ENCODE results near the gene DNAJC8.

The DNAJC8 gene

DNA sequence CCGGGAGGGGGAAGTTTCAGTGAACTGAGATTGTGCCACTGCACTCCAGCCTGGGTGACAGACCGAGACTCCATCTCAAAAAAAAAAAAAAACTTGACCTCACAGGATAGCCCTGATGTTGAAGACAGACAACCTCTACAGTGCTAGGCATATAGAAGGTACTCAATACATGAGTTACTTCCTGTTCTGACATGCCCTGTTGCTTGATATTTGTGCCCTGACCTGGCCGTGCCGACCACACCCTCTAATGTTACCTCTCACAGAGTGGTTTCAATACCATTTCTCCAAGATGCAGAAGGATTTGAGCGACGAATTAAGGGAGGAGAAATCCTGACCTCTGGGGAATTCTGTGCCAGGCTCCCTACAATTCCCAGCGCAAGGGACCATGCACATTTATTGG, 61.6 kb downstream of the DNAJC8 start:
- Histone ChIP-seq H3K9ac (no peak overlapping the region), H3K27ac (no peak overlapping the region), H4K20me1 (ENCODE audit: insufficient read depth) (no peaks in the 10 kb centered on the region), H3K4me3 (IDR thresholded peaks at IDR 0.05; ENCODE audit: insufficient read depth, low read depth, low read length) (no peak overlapping the region), H3K4me1 (ENCODE audit: low read depth, poor library complexity, severe bottlenecking) (peaks cover 64% of the 10 kb centered on the region), H2AFZ (ENCODE audit: low read depth) (no peak overlapping the region), H3K79me2 (ENCODE audit: insufficient read depth, low read depth) (no peaks in the 10 kb centered on the region), H3K4me2 (no peak overlapping the region), H3K27me3 (ENCODE audit: insufficient read depth, low read depth) (no peaks in the 10 kb centered on the region), H3K36me3 (ENCODE audit: insufficient read depth) (no peaks in the 10 kb centered on the region)
- TF ChIP-seq, protein P1, sequence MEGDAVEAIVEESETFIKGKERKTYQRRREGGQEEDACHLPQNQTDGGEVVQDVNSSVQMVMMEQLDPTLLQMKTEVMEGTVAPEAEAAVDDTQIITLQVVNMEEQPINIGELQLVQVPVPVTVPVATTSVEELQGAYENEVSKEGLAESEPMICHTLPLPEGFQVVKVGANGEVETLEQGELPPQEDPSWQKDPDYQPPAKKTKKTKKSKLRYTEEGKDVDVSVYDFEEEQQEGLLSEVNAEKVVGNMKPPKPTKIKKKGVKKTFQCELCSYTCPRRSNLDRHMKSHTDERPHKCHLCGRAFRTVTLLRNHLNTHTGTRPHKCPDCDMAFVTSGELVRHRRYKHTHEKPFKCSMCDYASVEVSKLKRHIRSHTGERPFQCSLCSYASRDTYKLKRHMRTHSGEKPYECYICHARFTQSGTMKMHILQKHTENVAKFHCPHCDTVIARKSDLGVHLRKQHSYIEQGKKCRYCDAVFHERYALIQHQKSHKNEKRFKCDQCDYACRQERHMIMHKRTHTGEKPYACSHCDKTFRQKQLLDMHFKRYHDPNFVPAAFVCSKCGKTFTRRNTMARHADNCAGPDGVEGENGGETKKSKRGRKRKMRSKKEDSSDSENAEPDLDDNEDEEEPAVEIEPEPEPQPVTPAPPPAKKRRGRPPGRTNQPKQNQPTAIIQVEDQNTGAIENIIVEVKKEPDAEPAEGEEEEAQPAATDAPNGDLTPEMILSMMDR (conservative IDR thresholded peaks at IDR 0.05; ENCODE audit: low read depth, low read length), result no peak

DNA sequence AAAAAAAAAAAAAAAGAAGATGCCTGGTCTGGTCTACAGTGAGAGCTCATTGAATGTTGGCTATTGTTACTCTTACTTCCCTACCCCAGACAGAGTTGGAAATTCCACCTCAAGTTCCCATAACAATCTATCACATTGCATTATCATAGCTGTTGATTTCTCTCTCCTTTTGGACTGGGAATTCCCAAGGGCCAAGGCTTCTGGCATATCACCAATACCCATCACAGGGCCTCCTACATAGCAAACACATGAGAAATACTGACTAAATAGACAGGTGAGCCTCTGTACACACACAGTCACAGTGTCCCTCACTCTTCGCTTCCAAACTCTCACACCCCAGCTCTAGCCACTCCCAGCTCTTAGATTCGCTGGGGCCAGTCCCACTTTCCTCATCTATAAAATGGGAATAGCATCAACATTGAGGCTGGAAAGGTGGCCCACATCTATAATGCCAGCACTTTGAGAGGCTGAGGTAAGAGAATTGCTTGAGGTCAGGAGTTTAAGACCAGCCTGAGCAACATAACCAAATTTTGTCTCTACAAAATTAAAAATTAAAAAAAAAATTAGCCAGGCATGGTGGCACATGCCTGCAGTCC, 62.7 kb downstream of the DNAJC8 start:
- peak overlapping the region; percentile 53; the same call in 1 of the 2 replicates for H3K4me2 ChIP-seq
- no peaks in the 10 kb centered on the region for H3K79me2 ChIP-seq (ENCODE audit: insufficient read depth, low read depth)
- H2AFZ ChIP-seq (ENCODE audit: low read depth), result no peak overlapping the region
- H3K36me3 ChIP-seq (ENCODE audit: insufficient read depth), result no peaks in the 10 kb centered on the region
- H3K27ac ChIP-seq, result no peak overlapping the region
- peaks cover 64% of the 10 kb centered on the region for H3K4me1 ChIP-seq (ENCODE audit: low read depth, poor library complexity, severe bottlenecking)
- no peak overlapping the region for H3K4me3 ChIP-seq (IDR thresholded peaks at IDR 0.05; ENCODE audit: insufficient read depth, low read depth, low read length)
- no peaks in the 10 kb centered on the region for H4K20me1 ChIP-seq (ENCODE audit: insufficient read depth)
- TF ChIP-seq, protein P1 (conservative IDR thresholded peaks at IDR 0.05; ENCODE audit: low read depth, low read length), result no peak
- no peak overlapping the region for H3K9ac ChIP-seq
- H3K27me3 ChIP-seq (ENCODE audit: insufficient read depth, low read depth), result no peaks in the 10 kb centered on the region

DNA sequence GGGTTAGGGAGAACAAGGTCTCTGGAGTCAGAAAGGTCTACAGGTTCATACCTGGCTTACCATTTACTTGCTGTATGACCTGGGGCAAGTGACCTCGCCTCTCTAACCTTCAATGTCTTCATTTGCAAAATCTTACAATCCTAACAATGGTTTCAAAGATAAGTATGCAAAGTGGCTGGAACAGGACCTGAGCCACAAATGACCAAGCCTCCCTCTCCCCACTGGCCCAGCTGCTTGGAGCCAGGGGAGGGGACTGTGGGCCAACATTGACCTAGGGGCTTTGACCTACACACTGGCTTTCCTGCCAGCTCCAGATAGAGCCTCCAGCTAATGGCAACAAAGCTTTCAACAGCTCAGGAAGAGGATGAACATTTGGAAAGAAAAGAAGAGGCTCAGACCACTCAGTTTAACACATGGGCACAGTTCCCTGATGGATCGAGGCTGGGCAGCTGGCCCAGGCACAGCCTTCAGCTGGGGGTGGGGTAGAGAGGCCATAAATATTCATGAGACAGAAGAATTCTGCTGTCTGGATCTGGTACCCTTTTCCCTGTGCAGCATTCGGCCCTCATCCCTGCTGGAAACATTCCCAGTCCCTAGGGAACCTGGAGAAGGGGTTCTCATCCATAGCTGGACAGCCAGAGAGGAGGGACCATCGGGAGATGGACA, 69.2 kb downstream of the DNAJC8 start:
- no peaks in the 10 kb centered on the region for H4K20me1 ChIP-seq (ENCODE audit: insufficient read depth)
- no peaks in the 10 kb centered on the region for H3K36me3 ChIP-seq (ENCODE audit: insufficient read depth)
- no peaks in the 10 kb centered on the region for H3K27me3 ChIP-seq (ENCODE audit: insufficient read depth, low read depth)
- H3K79me2 ChIP-seq (ENCODE audit: insufficient read depth, low read depth), result no peaks in the 10 kb centered on the region
- H3K27ac ChIP-seq, result no peak overlapping the region
- H3K4me1 ChIP-seq (ENCODE audit: low read depth, poor library complexity, severe bottlenecking), result peaks cover 6% of the 10 kb centered on the region
- H3K4me3 ChIP-seq (IDR thresholded peaks at IDR 0.05; ENCODE audit: insufficient read depth, low read depth, low read length), result no peak overlapping the region
- no peak overlapping the region for H3K9ac ChIP-seq
- H3K4me2 ChIP-seq, result no peak overlapping the region
- no peak overlapping the region for H2AFZ ChIP-seq (ENCODE audit: low read depth)
- TF ChIP-seq, protein P1 (conservative IDR thresholded peaks at IDR 0.05; ENCODE audit: low read depth, low read length), result no peak

DNA sequence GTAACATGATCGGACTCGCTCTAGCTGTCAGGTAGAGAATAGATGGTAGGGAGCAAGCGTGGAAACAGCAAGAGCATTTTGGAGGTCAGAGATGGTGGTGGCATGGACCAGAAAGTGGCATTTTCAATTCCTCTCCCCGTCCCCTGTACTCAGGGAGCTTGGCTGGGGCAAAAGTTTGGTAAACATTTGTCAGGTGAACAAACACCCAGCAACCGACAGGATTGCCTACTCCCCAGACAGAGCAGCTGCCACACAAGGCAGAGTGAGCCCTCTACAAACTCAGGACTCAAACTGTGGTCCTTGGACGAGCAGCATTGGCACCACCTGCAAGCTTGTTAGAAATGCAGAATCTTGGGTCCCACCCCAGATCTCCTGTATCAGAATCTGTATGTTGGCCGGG, 70.7 kb downstream of the DNAJC8 start:
- no peak overlapping the region for H3K9ac ChIP-seq
- no peaks in the 10 kb centered on the region for H3K36me3 ChIP-seq (ENCODE audit: insufficient read depth)
- H3K27ac ChIP-seq, result no peak overlapping the region
- no peak overlapping the region for H3K4me2 ChIP-seq
- H3K27me3 ChIP-seq (ENCODE audit: insufficient read depth, low read depth), result no peaks in the 10 kb centered on the region
- no peaks in the 10 kb centered on the region for H3K79me2 ChIP-seq (ENCODE audit: insufficient read depth, low read depth)
- H4K20me1 ChIP-seq (ENCODE audit: insufficient read depth), result no peaks in the 10 kb centered on the region
- TF ChIP-seq, protein P1 (conservative IDR thresholded peaks at IDR 0.05; ENCODE audit: low read depth, low read length), result no peak
- H3K4me3 ChIP-seq (IDR thresholded peaks at IDR 0.05; ENCODE audit: insufficient read depth, low read depth, low read length), result no peak overlapping the region
- H3K4me1 ChIP-seq (ENCODE audit: low read depth, poor library complexity, severe bottlenecking), result no peaks in the 10 kb centered on the region
- H2AFZ ChIP-seq (ENCODE audit: low read depth), result no peak overlapping the region
